Renal cortex interstitium (tissue), 11 donors: Measurements from ENCODE around the gene ESR1. TPM values are rescaled to one million over a fixed set of nuclear protein-coding genes. Genes with fewer than 3 reads are reported as not detected.
"Not testable (repeated sequence)": the region's sequence is repeated elsewhere in the genome, so short reads cannot be mapped to it uniquely, and the experiment has no call there.

ENCODE experiments used
- DNase-seq, 11 donors: peaks; one replicate each; pipeline ENCODE4 v3.0.0-alpha.2; 2013; ENCODE audit warnings: low read depth in 9 of 11, low spot score in 4 of 11; ENCODE audit errors: extremely low read depth in 1 of 11
- polyA plus RNA-seq, 3 donors: library from polyadenylated mRNA; unstranded; fragments of 120-200 nt; gene quantifications; one replicate each; pipeline ENCODE4 v1.2.1, GENCODE V29; 2013; ENCODE audit not compliant: insufficient read length in 3 of 3

ESR1 gene
- polyA plus RNA-seq, 3 donors, result 0.53 to 3.1 (median 0.68) TPM

- no peak for DNase-seq
These were observed 68.0 kb downstream of the ESR1 start for GRCh38 chr6:151875524-151875923.

- DNase-seq, result no peak
These were observed 68.6 kb downstream of the ESR1 start for GRCh38 chr6:151876122-151876521.

GRCh38 chr6:151877458-151877857 lies 70.0 kb downstream of the ESR1 start:
- DNase-seq, result no peak

GRCh38 chr6:151881231-151881630 lies 73.7 kb downstream of the ESR1 start:
- no peak for DNase-seq

- DNase-seq, result no peak
These were observed 74.7 kb downstream of the ESR1 start for GRCh38 chr6:151882206-151882605.

- no peak for DNase-seq
These were observed 77.8 kb downstream of the ESR1 start for GRCh38 chr6:151885234-151885633.

GRCh38 chr6:151891524-151891923 lies 84.0 kb downstream of the ESR1 start:
- DNase-seq, result no peak

- DNase-seq, result not testable (repeated sequence)
These were observed 86.9 kb downstream of the ESR1 start for GRCh38 chr6:151894426-151894825.

GRCh38 chr6:151899221-151899620 lies 91.7 kb downstream of the ESR1 start:
- not testable (repeated sequence) for DNase-seq

- DNase-seq, result not testable (repeated sequence)
These were observed 92.3 kb downstream of the ESR1 start for GRCh38 chr6:151899796-151900195.

- DNase-seq, result no peak
These were observed 92.8 kb downstream of the ESR1 start for GRCh38 chr6:151900256-151900655.

- DNase-seq, result no peak
These were observed 93.5 kb downstream of the ESR1 start for GRCh38 chr6:151901009-151901411.

- no peak for DNase-seq
These were observed 97.1 kb downstream of the ESR1 start for GRCh38 chr6:151904631-151905030.

- DNase-seq, result no peak
These were observed 97.6 kb downstream of the ESR1 start for GRCh38 chr6:151905072-151905471.

- DNase-seq, result no peak
These were observed 98.4 kb downstream of the ESR1 start for GRCh38 chr6:151905854-151906253.

GRCh38 chr6:151911401-151911800 lies 103.9 kb downstream of the ESR1 start:
- no peak for DNase-seq

GRCh38 chr6:151914484-151914883 lies 107.0 kb downstream of the ESR1 start:
- no peak for DNase-seq

- no peak for DNase-seq
These were observed 108.6 kb downstream of the ESR1 start for GRCh38 chr6:151916075-151916474.

- no peak for DNase-seq
These were observed 109.2 kb downstream of the ESR1 start for GRCh38 chr6:151916680-151917164.

- no peak for DNase-seq
These were observed 110.2 kb downstream of the ESR1 start for GRCh38 chr6:151917531-151918329.

- DNase-seq, result no peak
These were observed 132.8 kb downstream of the ESR1 start for GRCh38 chr6:151940307-151940706.
